T-helper 22 cell (primary cell): ENCODE measurements around the gene DUS1L.

Experiments used
- DNase-seq: peaks from one replicate; pipeline ENCODE4 v3.0.0-alpha.2; 2020; ENCODE audit warnings: low read depth

DUS1L gene

DNA sequence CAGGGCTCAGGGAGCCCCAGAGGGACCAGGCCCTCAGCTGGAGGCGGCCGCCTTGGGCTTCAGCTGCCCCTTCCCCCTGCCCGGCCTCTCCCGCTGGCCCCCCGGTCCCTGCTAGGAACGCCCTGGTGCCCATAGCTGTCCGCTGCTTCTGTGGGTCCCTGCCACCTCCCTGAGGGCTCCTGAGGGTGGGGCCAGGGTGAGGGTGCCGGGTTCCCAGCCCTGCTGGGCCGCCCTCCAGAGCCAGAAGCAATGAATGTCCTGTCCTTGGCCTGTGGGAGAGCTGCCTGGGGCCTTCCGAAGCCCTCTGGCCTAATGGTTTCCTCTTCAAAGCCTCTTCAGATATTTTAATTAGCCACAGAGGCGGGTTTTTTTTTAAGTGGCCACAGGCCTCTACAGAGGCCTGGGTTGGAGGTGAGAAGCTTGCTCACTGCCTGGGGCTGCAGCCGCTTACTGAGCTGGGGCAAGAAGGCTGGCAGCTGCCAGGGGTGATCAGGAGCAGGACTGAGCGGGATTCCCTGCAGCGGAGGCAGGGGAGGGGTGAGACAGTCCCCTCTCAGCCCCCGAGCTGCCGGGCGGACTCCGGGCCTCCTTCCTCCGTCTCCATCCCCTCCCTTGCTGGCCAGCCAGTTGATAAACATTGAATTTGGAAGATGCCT, 52.8 kb downstream of the DUS1L start:
- no peak for DNase-seq

DNA sequence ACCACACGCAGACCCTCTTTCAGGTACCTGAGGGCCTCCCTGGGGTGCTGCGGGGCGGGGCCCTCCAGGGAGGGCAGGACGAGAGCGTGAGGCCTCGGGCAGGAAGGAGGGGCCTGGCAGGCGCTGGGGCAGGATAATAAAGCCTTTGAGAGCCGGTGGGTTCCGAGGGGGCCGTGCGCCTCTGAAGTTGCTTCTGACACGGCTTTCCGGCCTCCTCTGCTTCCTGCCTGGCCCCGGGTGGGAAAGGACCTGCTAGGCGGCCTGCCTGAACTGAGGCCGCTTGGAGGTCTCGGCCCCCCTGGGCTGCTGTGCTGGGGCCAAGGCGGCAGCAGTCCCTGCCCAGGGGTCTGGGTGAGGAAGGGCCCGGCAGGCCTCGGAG, 53.4 kb downstream of the DUS1L start:
- DNase-seq: no peak

DNA sequence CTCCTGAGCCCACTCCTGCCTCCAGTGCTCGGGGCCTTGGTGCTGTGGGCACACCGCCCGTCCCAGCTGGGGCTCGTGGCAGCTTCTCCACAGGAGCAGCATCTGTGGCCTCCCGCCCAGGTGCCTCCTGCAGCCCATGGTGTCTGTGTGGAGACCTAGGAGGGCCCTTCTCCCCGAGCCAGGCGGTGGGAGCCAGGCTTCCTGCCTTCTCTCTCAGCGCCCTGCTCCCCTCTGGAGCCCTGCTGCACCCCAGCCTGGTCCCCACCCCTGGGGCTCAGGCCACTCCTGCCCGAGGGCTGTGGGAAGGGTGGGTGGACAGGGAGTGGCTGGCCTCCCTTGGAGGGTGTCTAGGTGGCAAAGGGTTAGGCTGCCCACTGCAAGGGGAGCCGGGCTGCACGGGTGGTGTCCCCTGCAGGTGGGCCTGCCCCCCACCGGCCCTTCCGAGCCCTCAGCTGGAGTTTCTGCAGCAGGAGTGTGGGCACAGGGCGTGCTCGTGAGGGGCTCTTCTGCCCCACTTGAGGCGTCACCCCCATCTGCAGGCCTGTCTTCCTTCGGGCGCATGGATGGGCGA, 53.9 kb downstream of the DUS1L start:
- no peak for DNase-seq

DNA sequence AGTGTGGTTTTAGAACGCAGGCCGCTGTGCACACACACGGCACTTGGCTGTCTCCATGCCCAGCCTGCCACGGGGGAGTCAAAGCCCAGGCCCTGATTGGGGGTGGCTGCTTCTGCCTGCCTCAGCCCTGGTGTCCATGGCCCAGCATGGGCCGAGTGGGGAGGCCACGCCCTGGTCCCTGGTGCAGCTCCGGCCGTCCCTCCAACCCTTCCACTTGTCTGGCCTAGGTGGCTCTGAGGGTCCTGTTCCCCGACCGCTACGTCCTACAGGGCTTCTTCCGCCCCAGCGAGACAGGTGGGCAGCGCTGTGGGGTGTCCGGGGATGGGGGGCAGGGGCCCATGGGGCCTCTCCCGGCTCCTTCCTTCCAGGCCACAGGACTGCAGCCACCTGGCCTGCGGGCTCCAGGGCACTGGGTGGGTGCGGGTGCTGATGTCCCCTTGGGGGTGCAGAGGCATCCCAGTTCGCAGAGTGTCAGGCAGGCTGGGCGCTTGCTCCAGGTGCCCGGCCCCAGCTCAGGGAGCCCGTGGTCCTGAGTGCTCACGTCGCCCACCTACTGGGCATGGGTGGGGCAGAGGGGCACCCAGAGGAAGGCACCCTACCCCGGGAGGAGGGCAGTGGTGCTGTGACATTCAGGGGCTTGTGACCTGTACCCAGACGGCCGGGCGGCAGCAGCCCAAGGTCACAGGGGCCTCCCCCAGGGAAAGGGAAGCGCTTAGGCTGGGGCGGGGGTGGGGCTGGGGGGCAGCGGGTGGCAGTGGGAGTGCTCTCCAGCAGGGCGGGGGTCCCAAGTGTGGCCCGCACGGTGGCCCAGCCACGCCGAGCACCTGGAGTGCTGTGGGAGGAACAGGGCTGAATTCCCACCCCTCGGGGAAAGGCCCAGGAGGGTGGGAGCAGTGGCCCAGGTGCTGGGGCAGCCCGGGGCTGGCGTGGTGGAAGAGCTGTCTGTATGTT, 54.8 kb downstream of the DUS1L start:
- no peak for DNase-seq

DNA sequence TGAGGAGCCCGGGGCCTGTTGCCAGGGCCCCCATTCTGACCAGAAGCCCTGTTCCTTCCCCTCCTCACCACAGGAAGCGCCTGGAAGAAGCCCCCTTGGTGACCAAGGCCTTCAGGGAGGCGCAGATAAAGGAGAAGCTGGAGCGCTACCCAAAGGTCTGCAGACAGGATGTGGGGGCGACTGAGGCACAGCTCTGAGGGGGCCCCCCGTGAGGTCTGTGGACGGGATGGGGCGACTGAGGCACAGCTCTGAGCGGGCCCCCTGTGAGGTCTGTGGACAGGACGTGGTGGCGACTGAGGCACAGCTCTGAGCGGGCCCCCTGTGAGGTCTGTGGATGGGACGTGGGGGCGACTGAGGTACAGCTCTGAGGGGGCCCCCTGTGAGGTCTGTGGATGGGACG, 56.2 kb downstream of the DUS1L start:
- no peak for DNase-seq

DNA sequence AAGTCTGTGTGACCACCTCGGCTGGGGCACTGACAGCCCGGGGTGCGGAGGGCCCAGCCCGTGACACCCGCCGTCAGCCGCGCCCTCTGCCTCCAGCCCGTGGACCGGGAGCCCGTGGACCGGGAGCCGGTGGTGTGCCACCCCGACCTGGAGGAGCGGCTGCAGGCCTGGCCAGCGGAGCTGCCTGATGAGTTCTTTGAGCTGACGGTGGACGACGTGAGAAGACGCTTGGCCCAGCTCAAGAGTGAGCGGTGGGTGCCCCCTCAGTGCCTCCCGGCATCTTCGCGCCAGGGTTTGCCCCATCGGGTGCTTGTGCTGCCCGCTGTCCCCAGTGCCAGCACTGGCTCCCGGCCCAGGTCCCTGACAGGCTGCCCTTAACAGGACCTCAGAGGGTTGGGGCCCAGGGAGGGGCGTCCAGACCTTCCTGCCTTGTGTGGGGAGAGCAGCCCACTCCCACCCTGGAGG, 56.6 kb downstream of the DUS1L start:
- no peak for DNase-seq

DNA sequence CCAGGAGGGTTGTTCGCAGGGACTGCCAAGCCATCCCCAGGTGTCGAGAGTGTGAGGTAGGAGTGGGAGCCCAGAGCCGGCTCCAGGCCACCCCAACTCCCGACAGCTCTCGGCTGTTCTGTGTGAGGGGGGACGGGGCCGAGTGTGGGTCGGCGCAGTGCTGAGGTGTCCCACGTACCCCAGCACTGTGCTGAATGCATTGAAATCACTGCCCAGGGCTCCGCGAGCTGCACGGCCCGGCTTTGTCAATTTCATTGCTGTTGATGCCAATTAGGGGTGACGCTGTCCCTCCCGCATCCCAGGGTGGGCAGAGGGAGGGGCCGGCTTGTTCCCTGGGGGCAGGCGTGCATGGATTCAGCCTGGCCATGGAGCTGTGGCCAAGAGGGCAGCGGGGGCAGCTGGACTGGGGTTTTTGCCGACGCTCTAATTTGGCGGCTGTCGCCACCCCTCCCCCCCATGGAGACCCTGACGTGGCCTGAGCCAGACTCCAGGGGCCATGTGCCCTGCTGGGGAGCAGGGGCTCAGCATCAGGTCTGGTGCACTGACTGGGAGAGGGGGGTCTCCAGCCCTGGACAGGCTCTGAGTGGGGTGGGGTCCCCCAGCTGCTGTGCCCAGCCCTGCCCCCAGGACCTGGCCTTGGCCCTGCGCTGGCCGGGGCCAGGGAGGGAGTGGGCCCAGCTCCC, 57.2 kb downstream of the DUS1L start:
- no peak for DNase-seq
